ENCODE results near the gene KCNJ4.

The KCNJ4 gene

GRCh38 chr22:38468443-38469305 lies 13.7 kb upstream of the KCNJ4 start:
- no peak for TF ChIP-seq CTCF (IDR thresholded peaks at IDR 0.05)

- no peak for TF ChIP-seq CTCF (IDR thresholded peaks at IDR 0.05)
These were observed 13.0 kb upstream of the KCNJ4 start, which contains the start of gene KDELR3 for GRCh38 chr22:38467904-38468442. TSS of gene KDELR3 (plus strand) at chr22:38468096. CDS start at chr22:38468234, 138 bp downstream.

- no peak for TF ChIP-seq CTCF (IDR thresholded peaks at IDR 0.05)
These were observed 12.5 kb upstream of the KCNJ4 start for GRCh38 chr22:38467438-38467903.

GRCh38 chr22:38465673-38466490 lies 10.9 kb upstream of the KCNJ4 start:
- TF ChIP-seq CTCF (IDR thresholded peaks at IDR 0.05), result no peak

- no peak for TF ChIP-seq CTCF (IDR thresholded peaks at IDR 0.05)
These were observed 10.1 kb upstream of the KCNJ4 start for GRCh38 chr22:38464992-38465672.

- TF ChIP-seq CTCF (IDR thresholded peaks at IDR 0.05), result no peak
These were observed 8.2 kb upstream of the KCNJ4 start for GRCh38 chr22:38462960-38463784.
